Testis (tissue), 3 donors: ENCODE results near the gene SLC12A1. TPM values are rescaled to one million over a fixed set of nuclear protein-coding genes. Genes with fewer than 3 reads are reported as not detected.

ENCODE experiments used
- DNase-seq: peaks from one replicate; pipeline ENCODE4 v3.0.0-alpha.2; 2019
- H3K27ac ChIP-seq, 2 donors: fragments of 200-600 bp; sonication (generic); one replicate each; pipeline ENCODE4 v1.5.1; 2019
- H3K27me3 ChIP-seq: fragments of 200-600 bp; sonication (generic); one replicate; pipeline ENCODE4 v1.5.1; 2019
- H3K36me3 ChIP-seq: fragments of 200-600 bp; sonication (generic); one replicate; pipeline ENCODE4 v1.5.1; 2017; ENCODE audit warnings: low read depth; ENCODE audit errors: missing control alignments
- H3K4me1 ChIP-seq: fragments of 200-600 bp; sonication (generic); one replicate; pipeline ENCODE4 v1.5.1; 2019
- H3K4me3 ChIP-seq, 2 donors: fragments of 200-600 bp; sonication (generic); one replicate each; pipeline ENCODE4 v1.5.1; 2017 to 2019
- H3K9me3 ChIP-seq: fragments of 200-600 bp; sonication (generic); one replicate; pipeline ENCODE4 v1.5.1; 2017
- CTCF ChIP-seq, 3 experiments: fragments of 450-650 bp in 2 of 3; fragments of 200-600 bp in 1 of 3; sonication (generic) in 1 of 3; IDR thresholded peaks; one replicate each; pipeline ENCODE4 v1.5.1; 2016 to 2019; ENCODE audit warnings: antibody characterized with exemption in 3 of 3, mild to moderate bottlenecking in 2 of 3, moderate library complexity in 1 of 3
- POLR2A ChIP-seq: fragments of 450-650 bp; IDR thresholded peaks from one replicate; pipeline ENCODE4 v1.6.1; 2017; ENCODE audit warnings: antibody characterized with exemption, mild to moderate bottlenecking, moderate library complexity
- WGBS, 2 donors: methylation state at CpG; one replicate each; pipeline ENCODE4 v1.1.5; 2018; 5-methylcytosine and 5-hydroxymethylcytosine counted together
- intact Hi-C: fragments of 100-400 bp; cut with DNase I; formaldehyde crosslinking; loops from one replicate; pipeline ENCODE4 v1.15.1; 2023; ENCODE audit warnings: low total_unique reads
- polyA plus RNA-seq: library from polyadenylated mRNA; stranded (reverse); fragments of 350-450 nt; fragmentation: Illumina TruSeq; extraction: RNeasy Lipid Tissue Mini Kit (QIAGEN cat#74804); gene quantifications from one replicate; pipeline ENCODE4 v1.2.3, GENCODE V29; 2014; ENCODE audit warnings: low read depth, low replicate concordance; ENCODE audit not compliant: insufficient read depth
- total RNA-seq, 2 donors: library from RNA; depleted of rRNA; stranded (reverse); fragments of >200 nt; gene quantifications; one replicate each; pipeline ENCODE4 v1.2.3, GENCODE V29; 2016

SLC12A1 gene
- total and polyA plus RNA-seq, 3 donors from 2014 or later, result 0.55 to 1.2 (median 0.62) TPM

DNA sequence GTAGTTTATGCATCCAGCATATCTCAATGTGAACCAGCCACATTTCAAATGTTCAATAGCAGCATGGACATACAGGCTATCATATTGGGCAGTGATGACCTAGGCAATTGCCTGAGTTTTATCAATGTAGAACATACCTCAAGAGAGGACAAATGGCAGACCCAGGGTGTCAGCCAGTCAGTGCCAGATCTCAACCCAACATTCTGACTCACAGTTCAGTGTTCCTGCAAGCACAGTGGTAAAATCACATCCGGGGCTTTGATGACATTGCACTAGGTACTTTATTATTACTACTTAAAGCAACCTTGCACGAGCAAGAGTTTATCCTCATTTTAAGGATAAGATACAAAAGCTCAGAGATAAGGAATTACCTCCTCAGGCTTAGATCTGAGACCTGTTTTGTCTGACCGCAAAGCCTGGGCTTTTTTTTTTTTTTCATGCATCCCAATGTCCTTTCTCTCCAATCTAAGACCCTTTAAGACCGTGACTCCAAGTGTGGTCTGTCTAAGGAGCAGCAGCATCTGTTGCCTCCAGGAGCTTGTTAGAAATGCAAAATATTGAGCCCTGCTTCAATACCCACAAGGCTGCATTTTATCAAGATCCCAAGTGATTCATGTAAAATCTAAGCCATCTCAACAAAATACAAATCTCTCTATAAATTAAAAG lies 60.1 kb downstream of the SLC12A1 start:
- H3K36me3 ChIP-seq, result no peaks in the 10 kb centered on the region
- H3K4me3 ChIP-seq, result no peak overlapping the region
- intact Hi-C loops, result no loop called here
- no peak overlapping the region for H3K27ac ChIP-seq
- TF ChIP-seq CTCF (IDR thresholded peaks at IDR 0.05), result no peak
- TF ChIP-seq POLR2A, result no peak
- H3K4me1 ChIP-seq, result no peaks in the 10 kb centered on the region
- H3K27me3 ChIP-seq, result no peaks in the 10 kb centered on the region
- no peak for DNase-seq
- WGBS, 2 donors, result 73 to 75% methylated on average over 4 of the region's 4 CpGs
- H3K9me3 ChIP-seq, result no peaks in the 10 kb centered on the region

DNA sequence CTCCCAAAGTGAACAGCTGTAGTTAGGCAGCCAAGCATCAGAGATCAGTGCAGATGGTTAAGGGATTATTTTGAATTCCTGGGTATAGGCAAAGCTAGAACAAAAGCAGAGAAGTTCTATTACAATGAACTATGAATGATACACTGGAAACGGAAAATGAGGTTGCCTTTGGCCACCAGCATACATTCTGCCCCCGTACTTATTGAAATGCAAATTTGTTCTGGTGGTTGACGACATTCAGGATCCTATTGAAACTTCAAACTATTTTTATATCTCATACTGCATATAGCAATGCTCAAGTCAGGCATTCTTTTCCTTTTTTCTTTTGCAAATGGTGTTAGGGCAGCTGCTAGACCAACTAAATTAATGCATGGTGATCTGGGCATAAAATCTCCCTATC lies 61.7 kb downstream of the SLC12A1 start:
- 88 to 91% methylated on average over 3 of the region's 3 CpGs for WGBS, 2 donors
- Histone ChIP-seq H3K9me3 (no peaks in the 10 kb centered on the region), H3K4me3 (no peak overlapping the region), H3K27ac (no peak overlapping the region), H3K4me1 (no peaks in the 10 kb centered on the region), H3K27me3 (no peaks in the 10 kb centered on the region), H3K36me3 (no peaks in the 10 kb centered on the region)
- TF ChIP-seq POLR2A (no peak), CTCF (IDR thresholded peaks at IDR 0.05) (no peak)
- intact Hi-C loops, result no loop called here
- no peak for DNase-seq

DNA sequence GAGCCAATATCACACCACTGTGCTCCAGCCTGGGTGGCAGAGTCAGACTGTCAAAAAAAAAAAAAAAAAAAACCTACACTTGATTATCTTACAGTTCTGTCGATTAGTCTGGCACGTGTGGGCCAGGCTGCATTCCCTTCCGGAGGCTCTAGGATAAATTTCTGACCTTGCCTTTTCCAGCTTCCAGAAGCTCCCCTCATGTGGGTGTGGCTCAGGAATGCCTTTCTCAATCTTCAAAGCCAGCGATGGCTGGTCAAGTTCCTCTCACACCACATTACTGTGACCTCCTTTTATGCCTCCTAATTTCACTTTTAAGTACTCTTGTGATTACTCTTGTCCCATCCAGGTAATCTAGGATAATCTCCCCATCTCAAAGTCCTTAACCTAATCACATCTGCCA lies 66.9 kb downstream of the SLC12A1 start:
- H3K4me1 ChIP-seq, result no peaks in the 10 kb centered on the region
- H3K4me3 ChIP-seq, result no peak overlapping the region
- no peak overlapping the region for H3K27ac ChIP-seq
- TF ChIP-seq CTCF (IDR thresholded peaks at IDR 0.05), result no peak
- TF ChIP-seq POLR2A, result no peak
- WGBS, 2 donors, result 70 to 73% methylated on average over 4 of the region's 4 CpGs
- intact Hi-C loops, result no loop called here
- H3K27me3 ChIP-seq, result no peaks in the 10 kb centered on the region
- no peaks in the 10 kb centered on the region for H3K36me3 ChIP-seq
- no peak for DNase-seq
- H3K9me3 ChIP-seq, result no peaks in the 10 kb centered on the region

DNA sequence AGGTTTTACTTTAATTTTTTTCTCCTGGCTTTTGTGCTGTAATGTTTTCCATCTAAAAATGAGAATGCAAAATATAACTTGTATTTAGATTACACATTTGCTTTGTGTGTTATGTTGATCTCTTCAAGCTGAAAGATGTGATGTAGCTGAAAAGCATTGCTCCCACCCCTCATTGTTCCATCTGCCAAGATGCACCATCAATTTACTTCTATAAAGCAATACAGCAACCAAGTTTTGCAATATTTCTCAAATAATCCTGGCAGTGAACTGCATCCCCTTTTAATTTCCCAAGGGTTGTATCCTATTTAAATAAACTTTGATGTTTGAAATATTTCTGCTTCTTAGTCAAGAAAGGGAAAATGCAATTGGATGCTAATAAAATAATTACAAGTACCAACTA lies 72.6 kb downstream of the SLC12A1 start:
- Histone ChIP-seq H3K27me3 (no peaks in the 10 kb centered on the region), H3K9me3 (no peaks in the 10 kb centered on the region), H3K36me3 (no peaks in the 10 kb centered on the region), H3K4me1 (peaks cover 1% of the 10 kb centered on the region), H3K4me3 (no peak overlapping the region), H3K27ac (no peak overlapping the region)
- intact Hi-C loops, result no loop called here
- TF ChIP-seq POLR2A, result no peak
- no peak for DNase-seq

DNA sequence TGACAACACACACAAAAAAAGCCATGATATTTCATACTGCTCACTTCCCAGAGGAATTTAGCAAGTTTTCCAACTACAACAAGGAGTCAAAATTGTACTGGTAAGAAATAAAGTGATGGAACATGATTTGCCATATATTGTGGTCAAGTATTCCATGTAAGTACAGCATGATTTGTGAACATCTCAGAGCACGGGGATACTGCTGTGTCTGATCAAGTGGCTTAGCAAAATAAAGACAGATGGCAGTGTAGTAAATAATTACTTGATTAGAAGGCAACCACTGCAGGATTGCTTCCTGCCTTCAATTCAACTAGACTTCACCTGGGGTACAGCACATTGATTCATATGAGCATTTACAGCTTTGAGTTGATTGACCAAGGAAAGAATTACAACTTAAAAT lies 73.5 kb downstream of the SLC12A1 start:
- Histone ChIP-seq H3K4me3 (no peak overlapping the region), H3K4me1 (peaks cover 3% of the 10 kb centered on the region), H3K9me3 (no peaks in the 10 kb centered on the region), H3K27me3 (no peaks in the 10 kb centered on the region), H3K36me3 (no peaks in the 10 kb centered on the region), H3K27ac (no peak overlapping the region)
- no peak for DNase-seq
- 65 to 69% methylated on average over 1 of the region's 1 CpG for WGBS, 2 donors
- intact Hi-C loops, result no loop called here
- TF ChIP-seq CTCF (IDR thresholded peaks at IDR 0.05), result no peak
- TF ChIP-seq POLR2A, result no peak
